KOPT-K1 (cell line): ENCODE measurements around the gene NOS1AP.
"Not testable (repeated sequence)": the region's sequence is repeated elsewhere in the genome, so short reads cannot be mapped to it uniquely, and the experiment has no call there.

Experiments used
- H3K27ac ChIP-seq: fragments of 200-600 bp; sonication (generic); 2 replicates; pipeline ENCODE4 v1.5.1; 2016; ENCODE audit warnings: antibody characterized with exemption, mild to moderate bottlenecking, low read depth, low read length; ENCODE audit not compliant: poor library complexity, severe bottlenecking
- H3K36me3 ChIP-seq: fragments of 200-600 bp; sonication (generic); 2 replicates; pipeline ENCODE4 v1.5.1; 2017; ENCODE audit warnings: antibody characterized with exemption, mild to moderate bottlenecking, low read length, moderate library complexity; ENCODE audit not compliant: insufficient read depth
- H3K9me3 ChIP-seq: fragments of 200-600 bp; sonication (generic); 2 replicates; pipeline ENCODE4 v1.5.1; 2017; ENCODE audit warnings: antibody characterized with exemption, low read length, mild to moderate bottlenecking; ENCODE audit not compliant: insufficient read depth, poor library complexity, severe bottlenecking

The NOS1AP gene

GRCh38 chr1:162040001-162040400 is 29.5 kb upstream of the NOS1AP start:
- H3K36me3 ChIP-seq, result no peaks in the 10 kb centered on the region
- H3K27ac ChIP-seq, result no peak overlapping the region
- peaks cover 11% of the 10 kb centered on the region for H3K9me3 ChIP-seq

- Histone ChIP-seq H3K9me3 (peaks cover 11% of the 10 kb centered on the region), H3K27ac (no peak overlapping the region), H3K36me3 (no peaks in the 10 kb centered on the region)
These were observed 28.8 kb upstream of the NOS1AP start for GRCh38 chr1:162040657-162041056.

GRCh38 chr1:162042361-162042760 is 27.1 kb upstream of the NOS1AP start:
- Histone ChIP-seq H3K27ac (no peak overlapping the region), H3K36me3 (no peaks in the 10 kb centered on the region), H3K9me3 (peaks cover 11% of the 10 kb centered on the region)

GRCh38 chr1:162046921-162047320 is 22.6 kb upstream of the NOS1AP start:
- no peak overlapping the region for H3K27ac ChIP-seq
- H3K36me3 ChIP-seq, result no peaks in the 10 kb centered on the region
- peaks cover 6% of the 10 kb centered on the region for H3K9me3 ChIP-seq

GRCh38 chr1:162053949-162054348 is 15.5 kb upstream of the NOS1AP start:
- not testable (repeated sequence) for H3K27ac ChIP-seq, H3K9me3 ChIP-seq, H3K36me3 ChIP-seq

- Histone ChIP-seq H3K9me3 (no peaks in the 10 kb centered on the region), H3K36me3 (no peaks in the 10 kb centered on the region), H3K27ac (no peak overlapping the region)
These were observed 14.4 kb upstream of the NOS1AP start for GRCh38 chr1:162055062-162055461.

- no peak overlapping the region for H3K27ac ChIP-seq
- no peaks in the 10 kb centered on the region for H3K9me3 ChIP-seq
- H3K36me3 ChIP-seq, result no peaks in the 10 kb centered on the region
These were observed 13.4 kb upstream of the NOS1AP start for GRCh38 chr1:162056043-162056442.

- no peak overlapping the region for H3K27ac ChIP-seq
- no peaks in the 10 kb centered on the region for H3K36me3 ChIP-seq
These were observed 12.9 kb upstream of the NOS1AP start for GRCh38 chr1:162056579-162056978.

GRCh38 chr1:162059721-162060120 is 9.8 kb upstream of the NOS1AP start:
- Histone ChIP-seq H3K36me3 (no peaks in the 10 kb centered on the region), H3K27ac (no peak overlapping the region), H3K9me3 (no peaks in the 10 kb centered on the region)

More at GRCh38 chr1:162056579-162056978, 12.9 kb upstream of the NOS1AP start:
- H3K9me3 ChIP-seq, result no peaks in the 10 kb centered on the region

- no peaks in the 10 kb centered on the region for H3K36me3 ChIP-seq
- no peaks in the 10 kb centered on the region for H3K9me3 ChIP-seq
- H3K27ac ChIP-seq, result no peak overlapping the region
These were observed 9.2 kb upstream of the NOS1AP start for GRCh38 chr1:162060314-162060713.

GRCh38 chr1:162062542-162063015 is 6.9 kb upstream of the NOS1AP start:
- Histone ChIP-seq H3K27ac (no peak overlapping the region), H3K36me3 (no peaks in the 10 kb centered on the region), H3K9me3 (no peaks in the 10 kb centered on the region)

GRCh38 chr1:162065016-162065415 is 4.5 kb upstream of the NOS1AP start:
- Histone ChIP-seq H3K27ac (no peak overlapping the region), H3K36me3 (no peaks in the 10 kb centered on the region), H3K9me3 (no peaks in the 10 kb centered on the region)

- H3K27ac ChIP-seq, H3K9me3 ChIP-seq, H3K36me3 ChIP-seq: not testable (repeated sequence)
These were observed 2.7 kb upstream of the NOS1AP start for GRCh38 chr1:162066836-162067235.

GRCh38 chr1:162067466-162067865 is 2.0 kb upstream of the NOS1AP start:
- Histone ChIP-seq H3K36me3 (no peaks in the 10 kb centered on the region), H3K9me3 (no peaks in the 10 kb centered on the region), H3K27ac (no peak overlapping the region)

GRCh38 chr1:162068301-162068700 is 1.2 kb upstream of the NOS1AP start:
- no peaks in the 10 kb centered on the region for H3K36me3 ChIP-seq
- H3K9me3 ChIP-seq, result no peaks in the 10 kb centered on the region
- no peak overlapping the region for H3K27ac ChIP-seq

GRCh38 chr1:162070094-162070748 is 730 bp downstream of the NOS1AP start:
- H3K36me3 ChIP-seq, result no peaks in the 10 kb centered on the region
- no peaks in the 10 kb centered on the region for H3K9me3 ChIP-seq
- H3K27ac ChIP-seq, result no peak overlapping the region
